ENCODE data around the gene USP17L21. TPM values are rescaled to one million over a fixed set of nuclear protein-coding genes. Genes with fewer than 3 reads are reported as not detected.
"Not testable (repeated sequence)": the region's sequence is repeated elsewhere in the genome, so short reads cannot be mapped to it uniquely, and the experiment has no call there.

Gene USP17L21, protein sequence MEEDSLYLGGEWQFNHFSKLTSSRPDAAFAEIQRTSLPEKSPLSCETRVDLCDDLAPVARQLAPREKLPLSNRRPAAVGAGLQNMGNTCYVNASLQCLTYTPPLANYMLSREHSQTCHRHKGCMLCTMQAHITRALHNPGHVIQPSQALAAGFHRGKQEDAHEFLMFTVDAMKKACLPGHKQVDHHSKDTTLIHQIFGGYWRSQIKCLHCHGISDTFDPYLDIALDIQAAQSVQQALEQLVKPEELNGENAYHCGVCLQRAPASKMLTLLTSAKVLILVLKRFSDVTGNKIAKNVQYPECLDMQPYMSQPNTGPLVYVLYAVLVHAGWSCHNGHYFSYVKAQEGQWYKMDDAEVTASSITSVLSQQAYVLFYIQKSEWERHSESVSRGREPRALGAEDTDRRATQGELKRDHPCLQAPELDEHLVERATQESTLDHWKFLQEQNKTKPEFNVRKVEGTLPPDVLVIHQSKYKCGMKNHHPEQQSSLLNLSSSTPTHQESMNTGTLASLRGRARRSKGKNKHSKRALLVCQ
- not detected for polyA plus RNA-seq (2012; ENCODE audit: missing spikeins)

GRCh38 chr4:9262572-9262971, at the start of gene USP17L21:
Gene USP17L21, plus strand, starts transcription at chr4:9262872. Its CDS starts 0 bp downstream, at chr4:9262872.
- not testable (repeated sequence) for DNase-seq (ENCODE audit: insufficient read length); FAIRE-seq

DNA sequence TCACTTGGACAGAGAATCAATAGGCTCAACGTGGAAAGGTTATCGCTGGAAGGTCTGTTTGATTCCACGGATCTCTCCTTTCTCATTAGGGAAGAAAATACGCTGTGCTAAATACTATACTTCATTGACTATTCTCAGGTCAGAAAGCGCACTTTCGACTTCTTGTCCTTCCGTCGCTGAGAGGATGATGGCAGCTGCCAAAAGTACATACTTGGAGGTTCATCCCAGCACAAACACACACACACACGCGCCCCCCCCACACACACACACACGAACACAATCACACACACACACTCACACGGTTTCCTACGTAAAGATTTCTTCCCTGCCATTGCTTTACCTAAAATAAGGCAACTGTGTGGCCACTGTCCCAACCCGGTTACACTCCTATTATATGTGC, 48.0 kb upstream of the USP17L21 start:
- DNase-seq (ENCODE audit: insufficient read length); FAIRE-seq: not testable (repeated sequence)

GRCh38 chr4:9215105-9215504, 47.6 kb upstream of the USP17L21 start, which contains the start of gene USP17L11:
Gene USP17L11, plus strand, starts transcription at chr4:9215405. Its CDS starts 0 bp downstream, at chr4:9215405.
- not testable (repeated sequence) for DNase-seq (ENCODE audit: insufficient read length); FAIRE-seq

DNA sequence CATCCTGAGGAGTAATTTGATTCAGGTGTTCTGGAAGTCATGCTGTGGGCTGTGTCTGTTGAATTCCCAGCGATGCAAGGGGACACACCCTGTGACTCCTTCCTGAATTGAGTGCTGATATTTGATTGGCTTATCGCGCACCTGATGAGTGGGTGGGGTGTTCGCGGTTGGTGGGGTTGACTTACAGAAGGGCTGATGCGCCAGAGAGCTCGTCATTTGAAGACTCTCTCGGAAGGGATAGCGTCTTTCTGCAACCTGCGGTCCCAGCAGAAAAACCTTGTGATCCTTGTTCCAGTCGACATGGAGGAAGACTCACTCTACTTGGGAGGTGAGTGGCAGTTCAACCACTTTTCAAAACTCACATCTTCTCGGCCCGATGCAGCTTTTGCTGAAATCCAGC, 42.8 kb upstream of the USP17L21 start, which contains the start of gene USP17L12:
USP17L12 (plus strand) TSS at position 301 of the 400 bp plus-strand sequence; CDS start at position 301, 0 bp downstream.
- FAIRE-seq; DNase-seq (ENCODE audit: insufficient read length): not testable (repeated sequence)

DNA sequence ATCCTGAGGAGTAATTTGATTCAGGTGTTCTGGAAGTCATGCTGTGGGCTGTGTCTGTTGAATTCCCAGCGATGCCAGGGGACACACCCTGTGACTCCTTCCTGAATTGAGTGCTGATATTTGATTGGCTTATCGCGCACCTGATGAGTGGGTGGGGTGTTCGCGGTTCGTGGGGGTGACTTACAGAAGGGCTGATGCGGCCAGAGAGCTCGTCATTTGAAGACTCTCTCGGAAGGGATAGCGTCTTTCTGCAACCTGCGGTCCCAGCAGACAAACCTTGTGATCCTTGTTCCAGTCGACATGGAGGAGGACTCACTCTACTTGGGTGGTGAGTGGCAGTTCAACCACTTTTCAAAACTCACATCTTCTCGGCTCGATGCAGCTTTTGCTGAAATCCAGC, 38.1 kb upstream of the USP17L21 start, which contains the start of gene USP17L13:
USP17L13 (plus strand) TSS at position 301 of the 400 bp plus-strand sequence; CDS start at position 301, 0 bp downstream.
- not testable (repeated sequence) for FAIRE-seq; DNase-seq (ENCODE audit: insufficient read length)

GRCh38 chr4:9230249-9230648, 32.4 kb upstream of the USP17L21 start:
- not testable (repeated sequence) for FAIRE-seq

GRCh38 chr4:9234085-9234484, 28.6 kb upstream of the USP17L21 start, which contains the start of gene USP17L15:
Gene USP17L15, plus strand, starts transcription at chr4:9234385. Its CDS starts 0 bp downstream, at chr4:9234385.
- not testable (repeated sequence) for DNase-seq (ENCODE audit: insufficient read length); FAIRE-seq

More at GRCh38 chr4:9230249-9230648, 32.4 kb upstream of the USP17L21 start:
- not testable (repeated sequence) for DNase-seq (ENCODE audit: insufficient read length)

- FAIRE-seq; DNase-seq (ENCODE audit: insufficient read length): not testable (repeated sequence)
Observed at GRCh38 chr4:9238461-9238860, 24.2 kb upstream of the USP17L21 start.

GRCh38 chr4:9243579-9243978, 19.1 kb upstream of the USP17L21 start, which contains the start of gene USP17L17:
Gene USP17L17, plus strand, starts transcription at chr4:9243879. Its CDS starts 0 bp downstream, at chr4:9243879.
- DNase-seq (ENCODE audit: insufficient read length); FAIRE-seq: not testable (repeated sequence)

DNA sequence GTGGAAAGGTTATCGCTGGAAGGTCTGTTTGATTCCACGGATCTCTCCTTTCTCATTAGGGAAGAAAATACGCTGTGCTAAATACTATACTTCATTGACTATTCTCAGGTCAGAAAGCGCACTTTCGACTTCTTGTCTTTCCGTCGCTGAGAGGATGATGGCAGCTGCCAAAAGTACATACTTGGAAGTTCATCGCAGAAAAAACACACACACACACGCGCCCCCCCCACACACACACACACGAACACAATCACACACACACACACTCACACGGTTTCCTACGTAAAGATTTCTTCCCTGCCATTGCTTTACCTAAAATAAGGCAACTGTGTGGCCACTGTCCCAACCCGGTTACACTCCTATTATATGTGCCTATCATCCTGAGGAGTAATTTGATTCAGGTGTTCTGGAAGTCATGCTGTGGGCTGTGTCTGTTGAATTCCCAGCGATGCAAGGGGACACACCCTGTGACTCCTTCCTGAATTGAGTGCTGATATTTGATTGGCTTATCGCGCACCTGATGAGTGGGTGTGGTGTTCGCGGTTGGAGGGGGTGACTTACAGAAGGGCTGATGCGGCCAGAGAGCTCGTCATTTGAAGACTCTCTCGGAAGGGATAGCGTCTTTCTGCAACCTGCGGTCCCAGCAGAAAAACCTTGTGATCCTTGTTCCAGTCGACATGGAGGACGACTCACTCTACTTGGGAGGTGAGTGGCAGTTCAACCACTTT, 14.6 kb upstream of the USP17L21 start, which contains the start of gene USP17L18:
USP17L18 (plus strand) TSS at position 678 of the 728 bp plus-strand sequence; CDS start at position 678, 0 bp downstream.
- DNase-seq (ENCODE audit: insufficient read length); FAIRE-seq: not testable (repeated sequence)

DNA sequence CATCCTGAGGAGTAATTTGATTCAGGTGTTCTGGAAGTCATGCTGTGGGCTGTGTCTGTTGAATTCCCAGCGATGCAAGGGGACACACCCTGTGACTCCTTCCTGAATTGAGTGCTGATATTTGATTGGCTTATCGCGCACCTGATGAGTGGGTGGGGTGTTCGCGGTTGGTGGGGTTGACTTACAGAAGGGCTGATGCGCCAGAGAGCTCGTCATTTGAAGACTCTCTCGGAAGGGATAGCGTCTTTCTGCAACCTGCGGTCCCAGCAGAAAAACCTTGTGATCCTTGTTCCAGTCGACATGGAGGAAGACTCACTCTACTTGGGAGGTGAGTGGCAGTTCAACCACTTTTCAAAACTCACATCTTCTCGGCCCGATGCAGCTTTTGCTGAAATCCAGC, 9.6 kb upstream of the USP17L21 start, which contains the start of gene USP17L19:
USP17L19 (plus strand) TSS at position 301 of the 400 bp plus-strand sequence; CDS start at position 301, 0 bp downstream.
- FAIRE-seq; DNase-seq (ENCODE audit: insufficient read length): not testable (repeated sequence)

DNA sequence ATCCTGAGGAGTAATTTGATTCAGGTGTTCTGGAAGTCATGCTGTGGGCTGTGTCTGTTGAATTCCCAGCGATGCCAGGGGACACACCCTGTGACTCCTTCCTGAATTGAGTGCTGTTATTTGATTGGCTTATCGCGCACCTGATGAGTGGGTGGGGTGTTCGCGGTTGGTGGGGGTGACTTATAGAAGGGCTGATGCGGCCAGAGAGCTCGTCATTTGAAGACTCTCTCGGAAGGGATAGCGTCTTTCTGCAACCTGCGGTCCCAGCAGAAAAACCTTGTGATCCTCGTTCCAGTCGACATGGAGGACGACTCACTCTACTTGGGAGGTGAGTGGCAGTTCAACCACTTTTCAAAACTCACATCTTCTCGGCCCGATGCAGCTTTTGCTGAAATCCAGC, 4.8 kb upstream of the USP17L21 start, which contains the start of gene USP17L20:
USP17L20 (plus strand) TSS at position 301 of the 400 bp plus-strand sequence; CDS start at position 301, 0 bp downstream.
- DNase-seq (ENCODE audit: insufficient read length); FAIRE-seq: not testable (repeated sequence)

DNA sequence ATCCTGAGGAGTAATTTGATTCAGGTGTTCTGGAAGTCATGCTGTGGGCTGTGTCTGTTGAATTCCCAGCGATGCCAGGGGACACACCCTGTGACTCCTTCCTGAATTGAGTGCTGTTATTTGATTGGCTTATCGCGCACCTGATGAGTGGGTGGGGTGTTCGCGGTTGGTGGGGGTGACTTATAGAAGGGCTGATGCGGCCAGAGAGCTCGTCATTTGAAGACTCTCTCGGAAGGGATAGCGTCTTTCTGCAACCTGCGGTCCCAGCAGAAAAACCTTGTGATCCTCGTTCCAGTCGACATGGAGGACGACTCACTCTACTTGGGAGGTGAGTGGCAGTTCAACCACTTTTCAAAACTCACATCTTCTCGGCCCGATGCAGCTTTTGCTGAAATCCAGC, 4.6 kb downstream of the USP17L21 start, which contains the start of gene USP17L22:
USP17L22 (plus strand) TSS at position 301 of the 400 bp plus-strand sequence; CDS start at position 301, 0 bp downstream.
- FAIRE-seq, result not testable (repeated sequence)

DNA sequence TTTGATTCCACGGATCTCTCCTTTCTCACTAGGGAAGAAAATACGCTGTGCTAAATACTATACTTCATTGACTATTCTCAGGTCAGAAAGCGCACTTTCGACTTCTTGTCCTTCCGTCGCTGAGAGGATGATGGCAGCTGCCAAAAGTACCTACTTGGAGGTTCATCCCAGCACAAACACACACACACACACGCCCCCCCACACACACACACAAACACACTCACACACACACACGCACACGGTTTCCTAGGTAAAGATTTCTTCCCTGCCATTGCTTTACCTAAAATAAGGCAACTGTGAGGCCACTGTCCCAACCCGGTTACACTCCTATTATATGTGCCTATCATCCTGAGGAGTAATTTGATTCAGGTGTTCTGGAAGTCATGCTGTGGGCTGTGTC, 9.0 kb downstream of the USP17L21 start:
- not testable (repeated sequence) for DNase-seq (ENCODE audit: insufficient read length); FAIRE-seq

More for the DNA sequence above, 4.6 kb downstream of the USP17L21 start, which contains the start of gene USP17L22:
- not testable (repeated sequence) for DNase-seq (ENCODE audit: insufficient read length)
